ENCODE results near the gene EPB41L4B.

DNA sequence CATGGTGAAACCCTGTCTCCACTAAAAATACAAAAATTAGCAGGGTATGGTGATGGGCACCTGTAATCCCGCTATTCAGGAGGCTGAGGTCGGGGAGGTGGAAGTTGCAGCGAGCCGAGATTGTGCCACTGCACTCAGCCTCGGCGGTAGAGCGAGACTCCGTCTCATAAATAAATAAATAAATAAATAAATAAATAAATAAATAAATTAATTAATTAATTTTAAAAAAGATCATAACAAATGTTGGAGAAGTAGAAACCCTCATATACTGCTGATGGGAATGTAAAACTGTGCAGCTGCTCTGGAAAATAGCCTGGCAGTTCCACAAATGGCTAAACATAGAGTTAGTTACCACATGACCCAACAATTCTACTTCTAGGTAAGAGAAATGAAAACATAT is 39.3 kb downstream of the EPB41L4B start:
- TF ChIP-seq, protein P1, sequence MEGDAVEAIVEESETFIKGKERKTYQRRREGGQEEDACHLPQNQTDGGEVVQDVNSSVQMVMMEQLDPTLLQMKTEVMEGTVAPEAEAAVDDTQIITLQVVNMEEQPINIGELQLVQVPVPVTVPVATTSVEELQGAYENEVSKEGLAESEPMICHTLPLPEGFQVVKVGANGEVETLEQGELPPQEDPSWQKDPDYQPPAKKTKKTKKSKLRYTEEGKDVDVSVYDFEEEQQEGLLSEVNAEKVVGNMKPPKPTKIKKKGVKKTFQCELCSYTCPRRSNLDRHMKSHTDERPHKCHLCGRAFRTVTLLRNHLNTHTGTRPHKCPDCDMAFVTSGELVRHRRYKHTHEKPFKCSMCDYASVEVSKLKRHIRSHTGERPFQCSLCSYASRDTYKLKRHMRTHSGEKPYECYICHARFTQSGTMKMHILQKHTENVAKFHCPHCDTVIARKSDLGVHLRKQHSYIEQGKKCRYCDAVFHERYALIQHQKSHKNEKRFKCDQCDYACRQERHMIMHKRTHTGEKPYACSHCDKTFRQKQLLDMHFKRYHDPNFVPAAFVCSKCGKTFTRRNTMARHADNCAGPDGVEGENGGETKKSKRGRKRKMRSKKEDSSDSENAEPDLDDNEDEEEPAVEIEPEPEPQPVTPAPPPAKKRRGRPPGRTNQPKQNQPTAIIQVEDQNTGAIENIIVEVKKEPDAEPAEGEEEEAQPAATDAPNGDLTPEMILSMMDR (IDR thresholded peaks at IDR 0.05), result no peak
- TF ChIP-seq POLR2A (IDR thresholded peaks at IDR 0.05), result no peak
- TF ChIP-seq POLR2AphosphoS5 (IDR thresholded peaks at IDR 0.05; ENCODE audit: insufficient read depth in 1 of 2, low read depth in 1 of 2), result no peak
